Astrocyte of the cerebellum (primary cell): ENCODE results near the gene AHI1.

Experiments used
- DNase-seq: peaks from one replicate; pipeline ENCODE4 v3.0.0-alpha.2; 2011; ENCODE audit warnings: low read depth
- H3K4me3 ChIP-seq: 2 replicates; pipeline ENCODE4 v1.5.1; 2011; ENCODE audit warnings: mild to moderate bottlenecking, low read depth, low read length, moderate library complexity
- in situ Hi-C: cut with HindIII; loops from 2 replicates; pipeline ENCODE4 v1.10.0; 2017; ENCODE audit warnings: low sequenced_read_pairs
- TF ChIP-seq, protein P1 (sequence below): IDR thresholded peaks from 2 replicates; pipeline ENCODE4 v1.5.1; 2012; ENCODE audit warnings: low read length, low read depth, moderate library complexity, mild to moderate bottlenecking; ENCODE audit errors: missing control alignments

AHI1 gene

DNA sequence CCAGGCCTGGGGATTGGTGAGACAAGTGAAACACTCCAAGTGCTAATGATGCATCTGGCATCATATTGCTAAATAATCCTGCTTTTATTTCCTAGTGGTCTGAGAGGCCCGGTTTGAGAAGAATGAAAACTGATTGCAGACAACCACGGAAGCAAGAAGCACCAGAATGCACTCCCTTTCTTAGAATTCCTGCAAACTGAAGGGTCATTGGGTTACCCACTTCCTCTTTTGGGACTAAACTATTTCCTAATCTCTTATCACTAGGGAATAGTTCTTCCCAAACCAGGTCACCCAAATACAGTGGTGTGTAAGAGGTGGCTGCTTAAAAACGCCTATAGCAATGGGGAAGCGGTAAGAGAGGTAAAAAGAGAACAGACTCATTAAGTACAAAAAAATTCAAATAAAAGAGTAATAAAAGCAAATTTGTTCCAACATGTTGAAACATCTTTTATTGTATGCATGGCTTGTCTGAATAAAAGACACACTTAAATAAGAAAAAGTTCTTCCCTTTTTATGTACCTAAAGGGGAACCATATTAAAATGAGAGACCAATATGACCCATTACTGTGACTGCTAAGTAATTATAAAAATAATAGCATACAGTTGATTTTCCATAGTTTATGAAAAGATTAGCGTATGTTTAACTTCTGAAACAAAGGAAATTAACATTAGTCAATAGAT, 190.7 kb downstream of the AHI1 start:
- TF ChIP-seq, protein P1, sequence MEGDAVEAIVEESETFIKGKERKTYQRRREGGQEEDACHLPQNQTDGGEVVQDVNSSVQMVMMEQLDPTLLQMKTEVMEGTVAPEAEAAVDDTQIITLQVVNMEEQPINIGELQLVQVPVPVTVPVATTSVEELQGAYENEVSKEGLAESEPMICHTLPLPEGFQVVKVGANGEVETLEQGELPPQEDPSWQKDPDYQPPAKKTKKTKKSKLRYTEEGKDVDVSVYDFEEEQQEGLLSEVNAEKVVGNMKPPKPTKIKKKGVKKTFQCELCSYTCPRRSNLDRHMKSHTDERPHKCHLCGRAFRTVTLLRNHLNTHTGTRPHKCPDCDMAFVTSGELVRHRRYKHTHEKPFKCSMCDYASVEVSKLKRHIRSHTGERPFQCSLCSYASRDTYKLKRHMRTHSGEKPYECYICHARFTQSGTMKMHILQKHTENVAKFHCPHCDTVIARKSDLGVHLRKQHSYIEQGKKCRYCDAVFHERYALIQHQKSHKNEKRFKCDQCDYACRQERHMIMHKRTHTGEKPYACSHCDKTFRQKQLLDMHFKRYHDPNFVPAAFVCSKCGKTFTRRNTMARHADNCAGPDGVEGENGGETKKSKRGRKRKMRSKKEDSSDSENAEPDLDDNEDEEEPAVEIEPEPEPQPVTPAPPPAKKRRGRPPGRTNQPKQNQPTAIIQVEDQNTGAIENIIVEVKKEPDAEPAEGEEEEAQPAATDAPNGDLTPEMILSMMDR, result no peak
- H3K4me3 ChIP-seq, result no peak overlapping the region
- in situ Hi-C loops, result no loop called here
- no peak for DNase-seq

DNA sequence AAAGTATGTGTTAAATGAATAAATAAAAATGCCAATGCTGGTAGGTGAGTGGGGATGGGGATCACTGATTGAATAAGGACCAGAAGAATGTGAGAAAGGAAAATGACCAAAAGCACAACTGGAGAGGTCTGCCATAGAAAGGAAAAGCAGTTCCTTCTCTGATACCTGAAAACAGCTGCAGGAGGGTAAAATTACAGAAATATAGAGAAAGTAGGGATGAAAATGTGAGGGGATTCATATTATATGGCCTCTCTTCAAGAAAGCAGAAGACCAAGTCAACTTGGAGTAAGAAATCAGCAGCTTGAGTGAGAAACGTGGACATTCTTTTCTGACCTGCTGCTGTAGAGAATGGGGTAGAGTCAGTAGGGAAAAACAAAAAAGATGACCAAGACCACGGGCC, 191.4 kb downstream of the AHI1 start:
- in situ Hi-C loops, result no loop called here
- H3K4me3 ChIP-seq, result no peak overlapping the region
- TF ChIP-seq, protein P1, result no peak
- DNase-seq, result no peak

DNA sequence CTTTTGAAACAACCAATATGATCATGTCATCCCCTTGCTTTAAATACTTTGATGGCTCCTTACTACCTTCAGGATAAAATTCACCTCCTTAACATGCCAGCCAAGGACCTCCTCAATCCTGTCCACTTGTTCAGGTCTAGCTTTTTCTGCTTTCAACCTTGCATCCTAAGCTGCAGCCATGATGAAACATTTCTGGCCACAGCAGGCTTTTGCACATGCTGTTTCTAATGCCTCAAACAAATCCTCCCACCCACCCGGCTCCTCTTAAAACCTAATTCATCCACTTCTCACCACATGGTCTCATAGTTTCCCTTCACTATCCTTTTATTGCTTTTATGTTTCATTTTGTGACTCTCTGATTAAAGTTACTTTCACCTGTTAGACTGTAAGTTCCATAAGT, 191.9 kb downstream of the AHI1 start:
- TF ChIP-seq, protein P1, result no peak
- in situ Hi-C loops, result no loop called here
- no peak for DNase-seq
- H3K4me3 ChIP-seq, result no peak overlapping the region

DNA sequence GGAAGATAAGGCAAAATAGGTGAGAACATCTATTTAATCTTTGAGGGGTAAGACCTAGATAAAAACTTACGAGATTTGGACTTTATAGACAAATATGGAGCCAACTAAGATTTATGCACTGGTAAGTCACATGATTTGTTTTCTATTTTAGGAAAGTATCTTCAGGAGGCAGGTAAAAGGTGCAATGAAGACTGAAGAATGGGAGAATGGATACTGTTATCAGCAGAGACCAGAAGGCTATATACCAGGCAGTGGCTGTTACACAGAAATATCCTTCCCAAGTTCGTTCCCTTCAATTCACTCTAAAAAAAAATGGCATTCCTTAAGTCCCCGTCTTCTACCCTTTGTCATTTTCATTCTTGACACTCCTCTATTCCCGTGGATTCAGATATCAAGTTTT, 192.7 kb downstream of the AHI1 start:
- no peak overlapping the region for H3K4me3 ChIP-seq
- TF ChIP-seq, protein P1, result no peak
- DNase-seq, result no peak
- in situ Hi-C loops, result no loop called here

DNA sequence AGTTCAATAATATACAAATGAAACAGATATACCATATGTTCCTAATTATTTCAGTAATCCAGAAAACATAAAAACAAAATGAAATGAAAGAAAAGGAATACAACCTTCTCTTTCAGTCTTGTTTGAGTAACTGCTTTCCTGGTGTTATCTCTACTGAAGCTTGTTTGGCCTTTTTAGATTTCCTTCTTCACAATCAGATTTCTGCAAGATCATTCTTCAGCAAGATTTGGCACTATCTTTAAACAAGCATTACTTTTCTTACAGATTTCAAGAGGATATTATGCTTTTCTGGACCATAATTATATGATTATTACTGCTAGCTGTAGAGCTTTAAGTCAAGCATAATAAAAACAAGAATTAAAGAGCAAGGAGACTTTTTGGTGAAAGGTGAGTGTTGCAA, 196.2 kb downstream of the AHI1 start:
- in situ Hi-C loops, result no loop called here
- H3K4me3 ChIP-seq, result no peak overlapping the region
- TF ChIP-seq, protein P1, result no peak
- no peak for DNase-seq

DNA sequence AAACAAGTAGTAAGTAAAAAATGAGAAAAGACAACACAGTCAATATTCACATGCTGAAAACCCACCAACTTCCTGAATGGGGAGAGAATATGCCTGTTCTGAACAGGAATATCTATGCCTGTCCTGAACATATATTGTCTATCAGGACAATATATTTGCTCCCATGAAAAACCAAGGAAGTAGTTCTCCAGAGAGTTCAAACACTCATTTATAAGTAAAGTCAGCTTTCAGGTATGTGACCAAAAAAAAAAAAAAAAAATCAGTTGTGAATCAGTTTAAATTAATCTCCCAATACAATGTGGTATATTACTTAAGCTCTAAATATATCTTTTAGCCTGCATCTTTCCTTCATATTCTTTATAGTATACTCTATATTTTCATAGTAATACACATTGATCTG, 197.0 kb downstream of the AHI1 start:
- H3K4me3 ChIP-seq, result no peak overlapping the region
- no peak for DNase-seq
- TF ChIP-seq, protein P1, result no peak
- in situ Hi-C loops, result no loop called here
